Measurements from ENCODE around the gene HPD.

- TF ChIP-seq, protein P1, sequence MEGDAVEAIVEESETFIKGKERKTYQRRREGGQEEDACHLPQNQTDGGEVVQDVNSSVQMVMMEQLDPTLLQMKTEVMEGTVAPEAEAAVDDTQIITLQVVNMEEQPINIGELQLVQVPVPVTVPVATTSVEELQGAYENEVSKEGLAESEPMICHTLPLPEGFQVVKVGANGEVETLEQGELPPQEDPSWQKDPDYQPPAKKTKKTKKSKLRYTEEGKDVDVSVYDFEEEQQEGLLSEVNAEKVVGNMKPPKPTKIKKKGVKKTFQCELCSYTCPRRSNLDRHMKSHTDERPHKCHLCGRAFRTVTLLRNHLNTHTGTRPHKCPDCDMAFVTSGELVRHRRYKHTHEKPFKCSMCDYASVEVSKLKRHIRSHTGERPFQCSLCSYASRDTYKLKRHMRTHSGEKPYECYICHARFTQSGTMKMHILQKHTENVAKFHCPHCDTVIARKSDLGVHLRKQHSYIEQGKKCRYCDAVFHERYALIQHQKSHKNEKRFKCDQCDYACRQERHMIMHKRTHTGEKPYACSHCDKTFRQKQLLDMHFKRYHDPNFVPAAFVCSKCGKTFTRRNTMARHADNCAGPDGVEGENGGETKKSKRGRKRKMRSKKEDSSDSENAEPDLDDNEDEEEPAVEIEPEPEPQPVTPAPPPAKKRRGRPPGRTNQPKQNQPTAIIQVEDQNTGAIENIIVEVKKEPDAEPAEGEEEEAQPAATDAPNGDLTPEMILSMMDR (IDR thresholded peaks at IDR 0.05): no peak
- no peak for TF ChIP-seq FOXP4 (CRISPR knock-in tag; IDR thresholded peaks at IDR 0.05)
- no peak for TF ChIP-seq PRDM15 (CRISPR knock-in tag; IDR thresholded peaks at IDR 0.05)
- TF ChIP-seq MAX (CRISPR knock-in tag; IDR thresholded peaks at IDR 0.05): no peak
- TF ChIP-seq, protein P2, sequence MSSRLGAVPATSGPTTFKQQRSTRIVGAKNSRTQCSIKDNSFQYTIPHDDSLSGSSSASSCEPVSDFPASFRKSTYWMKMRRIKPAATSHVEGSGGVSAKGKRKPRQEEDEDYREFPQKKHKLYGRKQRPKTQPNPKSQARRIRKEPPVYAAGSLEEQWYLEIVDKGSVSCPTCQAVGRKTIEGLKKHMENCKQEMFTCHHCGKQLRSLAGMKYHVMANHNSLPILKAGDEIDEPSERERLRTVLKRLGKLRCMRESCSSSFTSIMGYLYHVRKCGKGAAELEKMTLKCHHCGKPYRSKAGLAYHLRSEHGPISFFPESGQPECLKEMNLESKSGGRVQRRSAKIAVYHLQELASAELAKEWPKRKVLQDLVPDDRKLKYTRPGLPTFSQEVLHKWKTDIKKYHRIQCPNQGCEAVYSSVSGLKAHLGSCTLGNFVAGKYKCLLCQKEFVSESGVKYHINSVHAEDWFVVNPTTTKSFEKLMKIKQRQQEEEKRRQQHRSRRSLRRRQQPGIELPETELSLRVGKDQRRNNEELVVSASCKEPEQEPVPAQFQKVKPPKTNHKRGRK (CRISPR knock-in tag; IDR thresholded peaks at IDR 0.05; ENCODE audit: borderline replicate concordance): no peak
- TF ChIP-seq, protein P3, sequence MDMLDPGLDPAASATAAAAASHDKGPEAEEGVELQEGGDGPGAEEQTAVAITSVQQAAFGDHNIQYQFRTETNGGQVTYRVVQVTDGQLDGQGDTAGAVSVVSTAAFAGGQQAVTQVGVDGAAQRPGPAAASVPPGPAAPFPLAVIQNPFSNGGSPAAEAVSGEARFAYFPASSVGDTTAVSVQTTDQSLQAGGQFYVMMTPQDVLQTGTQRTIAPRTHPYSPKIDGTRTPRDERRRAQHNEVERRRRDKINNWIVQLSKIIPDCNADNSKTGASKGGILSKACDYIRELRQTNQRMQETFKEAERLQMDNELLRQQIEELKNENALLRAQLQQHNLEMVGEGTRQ (CRISPR knock-in tag; IDR thresholded peaks at IDR 0.05): no peak
- no peak for TF ChIP-seq JUN (CRISPR knock-in tag; IDR thresholded peaks at IDR 0.05)
- TF ChIP-seq ETV6 (CRISPR knock-in tag; IDR thresholded peaks at IDR 0.05): no peak
- no peak for TF ChIP-seq CBFB (CRISPR knock-in tag; IDR thresholded peaks at IDR 0.05; ENCODE audit: low read depth)
- no peak for TF ChIP-seq E2F4 (CRISPR knock-in tag; IDR thresholded peaks at IDR 0.05; ENCODE audit: borderline replicate concordance, low read depth)
These were observed 56.2 kb downstream of the HPD start for GRCh38 chr12:121802485-121802842.
